Caki2 (cell line): ENCODE results near the gene GNRH2. TPM values are rescaled to one million over a fixed set of nuclear protein-coding genes. Genes with fewer than 3 reads are reported as not detected.

ENCODE experiments used
- DNase-seq: peaks from one replicate; pipeline ENCODE4 v3.0.0-alpha.2; 2015; ENCODE audit warnings: low read depth
- in situ Hi-C: cut with HindIII; loops from 2 replicates; pipeline ENCODE4 v1.10.0; 2016; ENCODE audit warnings: low sequenced_read_pairs, low pct_unique_long_range_greater_than_20kb, mixed read lengths
- total RNA-seq: library from RNA; depleted of rRNA; stranded (reverse); fragments of >200 nt; shearing (Covaris generic); gene quantifications from 2 replicates; pipeline ENCODE4 v1.2.3, GENCODE V29; 2014; ENCODE audit warnings: low replicate concordance; rRNA removed

The GNRH2 gene
- total RNA-seq, 1 experiment from 2014 or later: not detected

GRCh38 chr20:3088031-3088430 is 44.6 kb downstream of the GNRH2 start:
- in situ Hi-C loops: no loop called here
- no peak for DNase-seq

- DNase-seq: no peak
- in situ Hi-C loops: no loop called here
These were observed 47.1 kb downstream of the GNRH2 start for GRCh38 chr20:3090565-3090964.

- no peak for DNase-seq
- in situ Hi-C loops: no loop called here
These were observed 49.4 kb downstream of the GNRH2 start for GRCh38 chr20:3092611-3093379.

GRCh38 chr20:3093861-3094361 is 50.5 kb downstream of the GNRH2 start:
- in situ Hi-C loops: no loop called here
- DNase-seq: no peak

- no peak for DNase-seq
- in situ Hi-C loops: no loop called here
These were observed 51.6 kb downstream of the GNRH2 start for GRCh38 chr20:3094848-3095629.

Other genes starting within 250 kb of the GNRH2 start
- not detected in 2 replicates for gene CPXM1, start 243.0 kb upstream of the GNRH2 start, total RNA-seq
- gene C20orf141, start 228.6 kb upstream of the GNRH2 start, total RNA-seq: not detected in 2 replicates
- not detected in 2 replicates for gene TMEM239, start 227.3 kb upstream of the GNRH2 start, total RNA-seq
- gene PCED1A, start 203.0 kb upstream of the GNRH2 start, total RNA-seq: 31.8 and 37.3 TPM in 2 replicates
- 47.5 and 50.6 TPM in 2 replicates for gene VPS16, start 202.9 kb upstream of the GNRH2 start, total RNA-seq
- 16.9 and 26.9 TPM in 2 replicates for gene PTPRA, start 170.1 kb upstream of the GNRH2 start, total RNA-seq
- gene MRPS26, start 2.4 kb downstream of the GNRH2 start, total RNA-seq: 131 and 216 TPM in 2 replicates
- gene OXT, start 28.0 kb downstream of the GNRH2 start, total RNA-seq: not detected in 2 replicates
- not detected in 2 replicates for gene AVP, start 41.1 kb downstream of the GNRH2 start, total RNA-seq
- 6.4 and 7.1 TPM in 2 replicates for gene FASTKD5, start 116.2 kb downstream of the GNRH2 start, total RNA-seq
- 3.6 and 6.3 TPM in 2 replicates for gene UBOX5, start 116.2 kb downstream of the GNRH2 start, total RNA-seq
- 1.9 and 4.6 TPM in 2 replicates for gene LZTS3, start 129.9 kb downstream of the GNRH2 start, total RNA-seq
- 51.5 and 57.1 TPM in 2 replicates for gene DDRGK1, start 161.1 kb downstream of the GNRH2 start, total RNA-seq
- 103 and 121 TPM in 2 replicates for gene ITPA, start 165.9 kb downstream of the GNRH2 start, total RNA-seq
- gene SLC4A11, start 195.6 kb downstream of the GNRH2 start, total RNA-seq: 0.17 and 2.1 TPM in 2 replicates